HepG2 (cell line): ENCODE measurements around the gene CAPN6. TPM values are rescaled to one million over a fixed set of nuclear protein-coding genes. Genes with fewer than 3 reads are reported as not detected.

Source experiments
- ATAC-seq: fragments of 200-7000 bp; cut with Tn5 transposase; 3 replicates; pipeline ENCODE4 v1.9.1; 2020; ENCODE audit warnings: mild to moderate bottlenecking, moderate library complexity
- BruUV-seq: library from RNA; stranded (reverse); fragments of 400-500 nt; replicated peaks from 2 replicates; lab custom pipeline; 2021; lab: Mats Ljungman, UMichigan
- CTCF ChIA-PET: fragments of 300-600 bp; formaldehyde crosslinking; extraction: SDS; loops from one replicate; lab custom pipeline; 2021; ENCODE audit warnings: low total read pairs, inconsistent platforms, low intra/inter-chr PET ratio; lab: Yijun Ruan, JAX
- POLR2A ChIA-PET: fragments of 350-600 bp; sonication (Branson Sonifier 250); formaldehyde crosslinking; loops from one replicate; lab custom pipeline; 2020; ENCODE audit warnings: antibody characterized with exemption, inconsistent platforms; lab: Yijun Ruan, JAX
- DNase-seq: peaks from one replicate; pipeline ENCODE4 v3.0.0-alpha.2; 2015; ENCODE audit warnings: low spot score
- FAIRE-seq: peaks from 3 replicates; lab custom pipeline; 2011; peaks lifted over from hg19 to GRCh38; lab: Jason Lieb, UNC
- H2AFZ ChIP-seq: one replicate; pipeline ENCODE4 v1.6.1; 2011; ENCODE audit warnings: low read length, inconsistent platforms
- H3K27ac ChIP-seq: fragments of 300-600 bp; 3 replicates; pipeline ENCODE4 v1.8.0; 2011; ENCODE audit warnings: mixed run types, mild to moderate bottlenecking, mixed read lengths, low read length, inconsistent platforms; ENCODE audit not compliant: insufficient read depth; ENCODE audit errors: extremely low read length
- H3K27me3 ChIP-seq, 2 experiments: fragments of 200-600 bp in 1 of 2; 2 replicates in 1 of 2; 3 replicates in 1 of 2; pipeline versions ENCODE4 v1.6.0 to v1.8.0; 2011; ENCODE audit warnings: low read length in 2 of 2, mild to moderate bottlenecking in 2 of 2, moderate library complexity in 2 of 2, inconsistent platforms in 1 of 2; ENCODE audit not compliant: insufficient read depth in 2 of 2, control insufficient read depth in 1 of 2
- H3K36me3 ChIP-seq, 2 experiments: fragments of 200-600 bp in 1 of 2; replicated peaks in 1 of 2; 2 replicates in 1 of 2; 3 replicates in 1 of 2; pipeline versions ENCODE4 v1.5.1 to v1.8.0; 2011; ENCODE audit warnings: low read length in 2 of 2, inconsistent platforms in 1 of 2; ENCODE audit not compliant: insufficient read depth in 2 of 2, control insufficient read depth in 1 of 2
- H3K4me1 ChIP-seq: 2 replicates; pipeline ENCODE4 v1.5.1; 2012; ENCODE audit warnings: low read length, inconsistent platforms; ENCODE audit not compliant: insufficient read depth
- H3K4me2 ChIP-seq: 2 replicates; pipeline ENCODE4 v1.6.0; 2011; ENCODE audit warnings: low read depth, low read length, inconsistent platforms
- H3K4me3 ChIP-seq, 3 experiments: fragments of 200-600 bp in 1 of 3; sonication (generic), shearing (Covaris generic) in 1 of 3; replicated peaks in 1 of 3; 2 replicates each; pipeline ENCODE4 v1.5.1; 2011 to 2016; ENCODE audit warnings: low read length in 3 of 3, inconsistent platforms in 2 of 3, low read depth in 2 of 3, mild to moderate bottlenecking in 2 of 3, control low read depth in 1 of 3, mixed read lengths in 1 of 3; ENCODE audit not compliant: insufficient read depth in 1 of 3
- H3K79me2 ChIP-seq: one replicate; pipeline ENCODE4 v1.6.1; 2011; ENCODE audit warnings: low read length, inconsistent platforms; ENCODE audit not compliant: insufficient read depth
- H3K9ac ChIP-seq: 2 replicates; pipeline ENCODE4 v1.6.0; 2011; ENCODE audit warnings: mild to moderate bottlenecking, low read depth, low read length, inconsistent platforms; ENCODE audit not compliant: insufficient read depth
- H3K9me3 ChIP-seq: 2 replicates; pipeline ENCODE4 v1.5.1; 2012; ENCODE audit warnings: mild to moderate bottlenecking, low read length
- H4K20me1 ChIP-seq: 2 replicates; pipeline ENCODE4 v1.6.0; 2011; ENCODE audit warnings: inconsistent platforms, mild to moderate bottlenecking, low read length, moderate library complexity; ENCODE audit not compliant: insufficient read depth
- MIXL1 ChIP-seq: IDR thresholded peaks from 2 replicates; pipeline ENCODE4 v1.6.1; 2016
- SIX1 ChIP-seq: sonication (generic); formaldehyde crosslinking; IDR thresholded peaks from 2 replicates; pipeline ENCODE4 v1.4.0; 2020; ENCODE audit warnings: missing genetic modification reagents, borderline replicate concordance
- SP1 ChIP-seq, 2 experiments: fragments of 450-650 bp in 1 of 2; sonication (generic) in 1 of 2; formaldehyde crosslinking in 1 of 2; IDR thresholded peaks; 2 replicates each; pipeline versions ENCODE4 v1.4.0 to v1.6.1; 2016 to 2020; ENCODE audit warnings: missing genetic modification reagents in 1 of 2
- TFDP2 ChIP-seq: sonication (generic); formaldehyde crosslinking; IDR thresholded peaks from 2 replicates; pipeline ENCODE4 v1.4.0; 2020; ENCODE audit warnings: missing genetic modification reagents
- WIZ ChIP-seq: sonication (generic); formaldehyde crosslinking; IDR thresholded peaks from 2 replicates; pipeline ENCODE4 v1.5.1; 2020; ENCODE audit warnings: mild to moderate bottlenecking, missing genetic modification reagents
- ZC3H13 ChIP-seq: sonication (generic); formaldehyde crosslinking; IDR thresholded peaks from 2 replicates; pipeline ENCODE4 v1.8.1; 2023; ENCODE audit warnings: mild to moderate bottlenecking, missing genetic modification reagents, moderate library complexity
- ZNF430 ChIP-seq: sonication (generic); formaldehyde crosslinking; IDR thresholded peaks from 2 replicates; pipeline ENCODE4 v1.9.0; 2021; ENCODE audit warnings: mild to moderate bottlenecking, missing genetic modification reagents
- ZNF704 ChIP-seq: sonication (generic); formaldehyde crosslinking; IDR thresholded peaks from 2 replicates; pipeline ENCODE4 v1.8.1; 2023; ENCODE audit warnings: mild to moderate bottlenecking, inconsistent platforms, moderate library complexity, missing genetic modification reagents, borderline replicate concordance
- ZNF720 ChIP-seq: sonication (generic); formaldehyde crosslinking; IDR thresholded peaks from 2 replicates; pipeline ENCODE4 v1.4.0; 2020; ENCODE audit warnings: missing genetic modification reagents
- ZNF761 ChIP-seq: sonication (generic); formaldehyde crosslinking; conservative IDR thresholded peaks from 2 replicates; pipeline ENCODE4 v1.4.0; 2020; ENCODE audit warnings: mild to moderate bottlenecking, missing genetic modification reagents
- WGBS: methylation state at CpG from one replicate; pipeline ENCODE4 v1.1.6; 2017; ENCODE audit warnings: low lambda C conversion rate; 5-methylcytosine and 5-hydroxymethylcytosine counted together
- in situ Hi-C: cut with HindIII; loops from 2 replicates; pipeline ENCODE4 v1.10.0; 2017; ENCODE audit warnings: low pct_unique_long_range_greater_than_20kb; ENCODE audit not compliant: extremely low pct_ligation_motif_present
- intact Hi-C: fragments of 100-400 bp; cut with micrococcal nuclease; formaldehyde crosslinking; loops from one replicate; pipeline ENCODE4 v1.10.0; 2022; ENCODE audit not compliant: unreplicated experiment
- polyA plus RNA-seq, 8 experiments: library from polyadenylated mRNA; depleted of rRNA in 3 of 8; stranded (reverse) in 7 of 8; unstranded in 1 of 8; fragments of >200 nt; fragmentation: Illumina TruSeq in 4 of 8; extraction: Trizol in 4 of 8; gene quantifications; 2 replicates each; pipeline versions ENCODE4 v1.2.1 to v1.2.3, GENCODE V29; 2011 to 2016; ENCODE audit warnings: low read depth in 4 of 8, missing spikeins in 1 of 8, mixed read lengths in 1 of 8; ENCODE audit not compliant: insufficient read depth in 1 of 8
- total RNA-seq, 5 experiments: library from RNA; depleted of rRNA; stranded (reverse); fragments of >200 nt; fragmentation: Illumina TruSeq; extraction: Trizol; gene quantifications; 2 replicates each; pipeline ENCODE4 v1.2.3, GENCODE V29; 2016; ENCODE audit warnings: low read depth in 1 of 5

The CAPN6 gene
- total and polyA plus RNA-seq, 2 of the 13 experiments (the other 11 are each of a cell fraction or from before 2014, with no cell fraction given) = not detected

- TF ChIP-seq ZNF704 (CRISPR knock-in tag) = no peak
- no peak for TF ChIP-seq MIXL1 (CRISPR knock-in tag)
Observed at GRCh38 chrX:111265486-111265885, 4.8 kb downstream of the CAPN6 start (continued).

GRCh38 chrX:111264385-111264784 is 5.9 kb downstream of the CAPN6 start:
- no peak for ATAC-seq
- Histone ChIP-seq H3K4me1 (no peaks in the 10 kb centered on the region), H3K36me3 (no peaks in the 10 kb centered on the region), H3K79me2 (no peaks in the 10 kb centered on the region), H3K27me3 (no peaks in the 10 kb centered on the region), H3K27ac (no peak overlapping the region), H2AFZ (no peak overlapping the region), H3K4me3 (no peak overlapping the region), H3K9ac (no peak overlapping the region), H4K20me1 (no peaks in the 10 kb centered on the region), H3K9me3 (no peaks in the 10 kb centered on the region), H3K4me2 (no peak overlapping the region)
- no peak for DNase-seq
- intact Hi-C loops (no loop called here), in situ Hi-C loops (no loop called here)
- ChIA-PET POLR2A (no interaction called here), CTCF (no interaction called here)
- FAIRE-seq = no peak
- BruUV-seq = no TSS peak
- TF ChIP-seq ZNF430 (CRISPR knock-in tag) = no peak
- no peak for TF ChIP-seq SP1 (IDR thresholded peaks at IDR 0.05)
- no peak for TF ChIP-seq SP1 (CRISPR knock-in tag; IDR thresholded peaks at IDR 0.05)
- no peak for TF ChIP-seq ZC3H13 (CRISPR knock-in tag)
- TF ChIP-seq SIX1 (CRISPR knock-in tag) = no peak
- TF ChIP-seq ZNF761 (CRISPR knock-in tag) = no peak
- TF ChIP-seq TFDP2 (CRISPR knock-in tag) = no peak
- TF ChIP-seq WIZ (CRISPR knock-in tag) = no peak
- TF ChIP-seq ZNF720 = no peak
- 3% methylated on average over 2 of the region's 2 CpGs for WGBS
